ENCODE measurements around the gene GABRG3. TPM values are rescaled to one million over a fixed set of nuclear protein-coding genes. Genes with fewer than 3 reads are reported as not detected.

GABRG3 gene
- total and polyA plus RNA-seq, 12 donors: not detected

GRCh38 chr15:27231811-27232210 is 260.8 kb downstream of the GABRG3 start:
- no peaks in the 10 kb centered on the region for H3K27me3 ChIP-seq
- no peak for TF ChIP-seq CTCF (IDR thresholded peaks at IDR 0.05)
- no peak overlapping the region for H3K27ac ChIP-seq
- H3K9me3 ChIP-seq: peaks cover 0 to 10% (median 0%) of the 10 kb centered on the region in 11 donors
- intact Hi-C loops (cut with DNase I): no loop called here
- no peak overlapping the region for H3K4me3 ChIP-seq
- 41 to 78% methylated on average over 2 of the region's 2 CpGs for WGBS, 2 donors
- ATAC-seq: no peak
- H3K36me3 ChIP-seq: no peaks in the 10 kb centered on the region
- peaks cover 0 to 6% (median 0%) of the 10 kb centered on the region in 9 donors for H3K4me1 ChIP-seq
- DNase-seq: no peak

- Histone ChIP-seq H3K27ac (no peak overlapping the region), H3K4me1 (peaks cover 0 to 10% (median 0%) of the 10 kb centered on the region in 9 donors), H3K4me3 (no peak overlapping the region), H3K9me3 (peaks cover 0 to 9% (median 0%) of the 10 kb centered on the region in 11 donors), H3K36me3 (no peaks in the 10 kb centered on the region), H3K27me3 (peaks cover 0 to 3% (median 0%) of the 10 kb centered on the region in 7 donors)
- no peak for TF ChIP-seq CTCF (IDR thresholded peaks at IDR 0.05)
- ATAC-seq: no peak
- 64 to 76% methylated on average over 4 of the region's 4 CpGs for WGBS, 2 donors
- intact Hi-C loops (cut with DNase I): no loop called here
- no peak for DNase-seq
Observed at GRCh38 chr15:27232876-27233275, 261.9 kb downstream of the GABRG3 start.

DNA sequence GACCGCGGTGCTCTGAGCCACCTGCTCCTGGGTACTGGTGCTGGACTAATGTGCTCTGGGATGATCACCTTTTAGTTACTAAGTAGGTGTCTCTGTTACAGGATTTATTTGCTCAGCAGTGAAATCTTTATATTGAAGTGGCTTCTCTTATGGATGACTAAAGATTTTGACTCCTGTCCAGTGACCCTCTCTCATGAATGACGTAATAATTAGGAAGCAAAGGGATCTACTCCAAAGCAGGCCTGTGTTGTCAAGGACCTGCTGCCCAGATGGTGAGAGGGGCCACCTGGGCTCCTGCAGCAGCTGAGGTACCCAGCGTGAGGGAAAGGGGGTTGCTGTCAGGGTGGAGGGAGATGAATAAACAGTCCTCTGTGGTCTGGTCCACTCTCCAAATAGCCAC is 263.6 kb downstream of the GABRG3 start:
- no peak overlapping the region for H3K4me3 ChIP-seq
- peaks cover 0 to 8% (median 0%) of the 10 kb centered on the region in 7 donors for H3K27me3 ChIP-seq
- no peaks in the 10 kb centered on the region for H3K36me3 ChIP-seq
- no peak for DNase-seq
- H3K9me3 ChIP-seq: no peaks in the 10 kb centered on the region
- TF ChIP-seq CTCF (IDR thresholded peaks at IDR 0.05): no peak
- 80 to 84% methylated on average over 4 of the region's 4 CpGs for WGBS, 2 donors
- intact Hi-C loops (cut with DNase I): no loop called here
- peaks cover 0 to 11% (median 0%) of the 10 kb centered on the region in 9 donors for H3K4me1 ChIP-seq
- ATAC-seq: no peak
- no peak overlapping the region for H3K27ac ChIP-seq

DNA sequence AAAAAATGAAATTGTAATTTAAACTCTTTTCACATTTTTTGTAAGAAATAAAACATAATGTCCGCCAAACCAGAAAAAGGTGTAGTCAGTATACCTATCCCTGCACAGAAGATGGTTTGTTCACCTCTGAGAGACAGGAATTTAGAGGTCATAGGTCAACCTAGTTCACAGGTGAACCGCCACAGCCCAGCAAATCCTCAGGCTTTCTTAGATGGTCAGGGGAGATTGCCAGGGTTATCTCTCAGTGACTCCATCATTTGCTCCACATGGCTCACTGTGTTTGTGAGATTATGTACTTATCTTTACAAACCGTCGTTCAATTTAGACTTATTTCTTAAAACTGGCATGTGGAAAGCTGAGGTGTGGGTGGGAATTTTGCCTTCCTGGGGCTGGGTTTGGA is 264.2 kb downstream of the GABRG3 start:
- intact Hi-C loops (cut with DNase I): no loop called here
- H3K4me1 ChIP-seq: peaks cover 0 to 11% (median 0%) of the 10 kb centered on the region in 9 donors
- peaks cover 0 to 8% (median 0%) of the 10 kb centered on the region in 7 donors for H3K27me3 ChIP-seq
- DNase-seq: no peak
- H3K4me3 ChIP-seq: no peak overlapping the region
- WGBS, 2 donors: 44 to 54% methylated on average over 4 of the region's 4 CpGs
- no peak overlapping the region for H3K27ac ChIP-seq
- ATAC-seq: no peak
- TF ChIP-seq CTCF (IDR thresholded peaks at IDR 0.05): no peak
- H3K36me3 ChIP-seq: no peaks in the 10 kb centered on the region
- H3K9me3 ChIP-seq: no peaks in the 10 kb centered on the region
